GM18867 (cell line): ENCODE data around the gene HERC3.
A peak's percentile ranks its signal among the peaks of the same experiment; 100 is the strongest.

ENCODE experiments used
- ATAC-seq: cut with Tn5 transposase; IDR thresholded peaks from one replicate; pipeline ENCODE4 v1.9.1; 2021; ENCODE audit warnings: mild to moderate bottlenecking, moderate library complexity; ENCODE audit not compliant: unreplicated experiment

The HERC3 gene

DNA sequence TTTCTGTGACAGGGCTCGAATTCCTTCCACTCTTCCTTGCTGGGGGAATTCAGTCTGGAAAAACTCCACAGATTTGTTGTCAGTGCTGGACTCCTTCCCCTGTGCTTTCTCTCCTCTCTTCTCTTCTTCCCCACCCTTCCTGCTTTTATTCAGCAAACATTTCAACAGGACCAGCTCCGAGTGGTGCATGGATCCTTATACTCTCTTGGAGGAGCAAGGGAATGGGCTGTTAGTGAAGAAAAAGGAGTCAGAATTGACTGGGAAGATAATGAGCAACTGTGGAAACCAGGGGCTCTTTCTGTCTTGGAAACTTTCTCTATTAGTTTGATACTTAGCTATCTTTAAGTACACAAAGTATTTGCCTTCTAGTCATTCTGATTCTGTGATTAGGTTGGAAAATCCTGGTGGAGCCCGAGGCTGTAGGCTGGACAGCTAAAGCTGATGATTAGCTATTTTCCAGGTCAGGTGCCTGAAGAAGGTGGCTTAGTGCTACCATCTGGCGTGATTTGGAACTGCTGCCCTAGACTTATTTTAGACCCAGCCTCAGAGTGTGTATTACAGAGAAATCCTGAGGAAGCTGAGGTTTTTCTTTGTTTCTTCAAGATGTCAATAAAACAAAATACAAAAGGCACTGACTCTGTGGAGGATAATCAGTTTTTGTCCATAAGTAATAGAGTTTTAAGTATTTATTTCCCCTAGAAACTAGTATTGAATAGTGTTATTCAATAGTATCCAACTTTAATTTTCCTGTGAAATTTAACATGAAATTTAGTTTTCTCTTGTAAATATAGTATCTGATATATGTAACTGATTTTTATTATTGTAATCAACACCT lies 67.0 kb downstream of the HERC3 start:
- ATAC-seq = peak; percentile 85

DNA sequence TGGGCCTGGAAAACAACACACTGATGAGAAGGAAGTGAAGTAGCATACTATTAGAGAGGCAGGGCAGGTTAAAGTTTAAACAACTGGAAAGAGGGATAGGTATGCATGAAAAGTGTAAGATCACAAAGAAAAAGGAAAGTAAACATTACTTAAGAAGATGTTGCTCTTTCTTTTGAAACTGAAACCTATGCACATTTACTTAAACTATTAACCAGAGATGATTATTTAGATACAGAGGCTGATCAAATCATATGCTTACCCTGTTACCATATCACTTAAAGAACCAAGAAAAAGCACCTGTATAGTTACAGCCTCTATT lies 67.6 kb downstream of the HERC3 start:
- ATAC-seq = no peak

DNA sequence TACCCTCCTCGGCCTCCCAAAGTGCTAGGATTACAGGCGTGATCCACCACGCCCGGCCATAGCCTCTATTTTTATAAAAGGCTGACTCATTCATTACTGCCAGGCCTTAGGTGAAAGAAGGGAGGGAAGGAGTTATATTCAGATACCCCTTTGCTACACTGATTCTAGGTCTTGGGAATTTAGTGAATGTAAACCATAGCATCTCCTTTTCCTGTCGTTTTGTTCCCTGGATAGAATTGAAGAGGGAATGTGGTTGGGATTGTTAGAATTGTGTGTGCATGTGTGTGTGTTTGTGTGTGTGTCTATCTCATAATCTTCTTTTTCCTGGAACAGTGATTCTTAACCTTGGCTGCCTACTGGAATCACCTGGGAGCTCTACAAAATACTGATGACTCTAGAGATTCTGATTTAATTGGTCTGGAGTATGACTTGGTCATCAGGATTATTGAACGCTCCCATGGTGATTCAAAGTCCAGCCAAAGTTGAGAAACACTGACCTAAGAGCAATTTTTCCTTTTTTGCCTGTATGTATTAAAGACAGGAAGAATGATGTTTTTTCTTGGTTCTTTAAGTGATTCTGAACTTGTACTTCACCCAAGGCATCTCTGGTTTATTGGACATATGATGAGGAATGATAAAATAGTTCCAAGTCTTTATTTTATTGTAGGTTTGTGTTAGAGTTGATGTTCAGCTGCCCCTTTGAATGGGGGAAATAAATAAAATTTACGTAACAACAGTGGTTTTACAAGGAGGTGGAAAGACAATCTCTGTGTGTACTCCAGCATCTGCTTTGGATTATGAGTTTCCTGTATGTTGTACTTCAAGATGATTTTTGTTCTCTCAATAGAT lies 68.4 kb downstream of the HERC3 start:
- no peak for ATAC-seq

GRCh38 chr4:88661739-88662138 lies 69.5 kb downstream of the HERC3 start:
- no peak for ATAC-seq

- peak; percentile 80 for ATAC-seq
Observed at GRCh38 chr4:88672987-88673386, 80.7 kb downstream of the HERC3 start.

DNA sequence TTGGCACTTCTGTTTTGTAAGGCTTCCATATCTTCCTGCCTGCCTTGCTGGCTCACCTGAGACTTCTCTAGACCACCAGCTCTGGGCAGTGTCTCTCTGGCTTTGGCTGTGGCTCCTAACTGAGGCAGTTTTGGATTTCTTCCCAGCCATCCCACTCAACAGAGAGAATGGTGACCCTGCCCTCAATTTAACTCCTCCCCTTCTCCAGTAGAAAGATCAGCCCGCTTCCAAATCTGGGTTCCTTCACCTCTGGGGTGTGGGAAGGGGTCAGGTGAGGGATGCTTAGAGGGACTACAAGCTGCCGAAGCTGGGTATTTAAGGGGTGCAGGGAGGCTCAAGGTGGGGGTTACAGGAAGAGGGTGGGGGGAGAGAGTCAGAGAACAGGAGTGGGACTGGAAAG lies 81.6 kb downstream of the HERC3 start:
- ATAC-seq = no peak

DNA sequence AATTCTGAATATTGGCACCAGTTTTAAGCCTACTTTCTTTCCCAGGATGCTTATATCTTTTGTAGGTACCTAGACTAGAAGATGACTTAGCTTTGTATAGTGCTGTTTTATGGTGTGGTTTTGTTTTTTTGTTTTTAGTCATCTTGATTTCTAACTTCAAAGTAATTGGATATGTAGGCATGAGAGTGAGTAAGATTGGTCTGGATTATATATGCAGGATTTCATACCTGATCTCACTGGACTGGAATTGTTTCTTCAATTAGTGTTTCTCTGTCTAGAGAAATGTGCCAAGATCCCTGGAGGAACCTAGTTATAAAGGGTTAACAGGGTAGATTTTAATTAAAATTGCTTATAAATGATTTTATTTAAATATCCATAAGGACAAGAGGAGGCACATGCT lies 82.3 kb downstream of the HERC3 start:
- ATAC-seq = no peak

GRCh38 chr4:88674979-88675378 lies 82.7 kb downstream of the HERC3 start:
- ATAC-seq = no peak

GRCh38 chr4:88675543-88675942 lies 83.3 kb downstream of the HERC3 start:
- no peak for ATAC-seq

- ATAC-seq = no peak
Observed at GRCh38 chr4:88681209-88681608, 88.9 kb downstream of the HERC3 start.

- no peak for ATAC-seq
Observed at GRCh38 chr4:88690355-88690754, 98.1 kb downstream of the HERC3 start.

DNA sequence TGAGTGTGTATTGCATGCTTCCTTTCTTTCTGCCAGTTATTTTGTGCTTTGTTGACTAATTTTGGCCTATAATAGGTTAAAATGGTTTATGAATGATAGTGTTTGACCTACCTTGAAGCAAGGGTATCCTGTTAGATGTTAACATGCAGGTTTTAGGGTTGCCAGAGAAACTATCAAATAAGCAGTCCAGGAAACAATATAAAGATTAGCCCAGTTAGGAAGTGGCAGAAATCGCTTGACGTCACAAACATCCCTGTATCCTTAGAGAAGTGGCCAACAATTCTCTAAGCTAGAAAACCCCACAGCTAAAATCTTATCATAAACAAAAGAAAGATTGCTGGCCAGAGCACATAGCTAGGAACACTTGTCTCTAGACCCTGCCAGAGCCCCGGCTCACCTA lies 101.5 kb downstream of the HERC3 start:
- no peak for ATAC-seq

- no peak for ATAC-seq
Observed at GRCh38 chr4:88696630-88697029, 104.3 kb downstream of the HERC3 start.

GRCh38 chr4:88697141-88697540 lies 104.9 kb downstream of the HERC3 start:
- ATAC-seq = peak; percentile 22

GRCh38 chr4:88697588-88698329 lies 105.5 kb downstream of the HERC3 start, which contains the start of gene NAP1L5:
TSS of gene NAP1L5 (minus strand) at chr4:88697829. CDS start at chr4:88697754, 75 bp downstream.
- ATAC-seq = peak; percentile 97

GRCh38 chr4:88698519-88698918 lies 106.2 kb downstream of the HERC3 start:
- ATAC-seq = no peak

GRCh38 chr4:88702782-88703181 lies 110.5 kb downstream of the HERC3 start:
- ATAC-seq = no peak

DNA sequence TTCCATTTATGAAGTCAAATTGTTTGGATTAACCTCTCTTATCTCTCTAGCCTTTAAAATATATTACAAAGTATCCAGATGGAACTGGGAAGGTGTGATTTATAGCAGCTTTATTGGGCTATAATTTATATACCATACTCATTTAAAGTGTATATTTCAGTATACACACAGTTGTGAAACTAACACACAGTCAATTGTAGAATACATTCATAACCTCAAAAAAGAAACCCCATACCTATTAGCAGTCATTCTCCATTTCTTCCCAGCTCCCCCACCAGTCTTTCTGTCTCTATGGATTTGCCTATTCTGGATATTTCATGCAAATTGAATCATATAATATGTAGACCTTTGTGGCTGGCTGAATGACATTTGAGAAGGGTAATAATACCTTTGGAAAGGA lies 112.9 kb downstream of the HERC3 start:
- no peak for ATAC-seq

- no peak for ATAC-seq
Observed at GRCh38 chr4:88705805-88706492, 113.7 kb downstream of the HERC3 start.

DNA sequence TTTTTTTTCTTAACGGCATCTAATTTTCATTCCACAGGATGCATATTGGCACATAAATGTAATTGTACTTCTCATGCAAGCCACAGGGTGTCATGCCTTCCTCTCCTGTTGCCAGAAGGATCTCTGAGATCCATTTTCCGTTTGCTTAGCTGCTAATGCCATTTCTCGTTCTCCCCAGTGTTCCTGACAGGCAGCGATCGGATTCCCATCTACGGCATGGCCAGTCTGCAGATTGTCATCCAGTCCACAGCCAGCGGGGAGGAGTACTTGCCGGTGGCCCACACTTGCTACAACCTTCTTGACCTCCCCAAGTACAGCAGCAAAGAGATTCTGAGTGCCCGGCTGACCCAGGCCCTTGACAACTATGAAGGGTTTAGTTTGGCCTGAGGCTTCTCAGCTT lies 114.3 kb downstream of the HERC3 start:
- no peak for ATAC-seq

GRCh38 chr4:88709989-88710388 lies 117.7 kb downstream of the HERC3 start:
- no peak for ATAC-seq
